ENCODE results near the gene SHF.

DNA sequence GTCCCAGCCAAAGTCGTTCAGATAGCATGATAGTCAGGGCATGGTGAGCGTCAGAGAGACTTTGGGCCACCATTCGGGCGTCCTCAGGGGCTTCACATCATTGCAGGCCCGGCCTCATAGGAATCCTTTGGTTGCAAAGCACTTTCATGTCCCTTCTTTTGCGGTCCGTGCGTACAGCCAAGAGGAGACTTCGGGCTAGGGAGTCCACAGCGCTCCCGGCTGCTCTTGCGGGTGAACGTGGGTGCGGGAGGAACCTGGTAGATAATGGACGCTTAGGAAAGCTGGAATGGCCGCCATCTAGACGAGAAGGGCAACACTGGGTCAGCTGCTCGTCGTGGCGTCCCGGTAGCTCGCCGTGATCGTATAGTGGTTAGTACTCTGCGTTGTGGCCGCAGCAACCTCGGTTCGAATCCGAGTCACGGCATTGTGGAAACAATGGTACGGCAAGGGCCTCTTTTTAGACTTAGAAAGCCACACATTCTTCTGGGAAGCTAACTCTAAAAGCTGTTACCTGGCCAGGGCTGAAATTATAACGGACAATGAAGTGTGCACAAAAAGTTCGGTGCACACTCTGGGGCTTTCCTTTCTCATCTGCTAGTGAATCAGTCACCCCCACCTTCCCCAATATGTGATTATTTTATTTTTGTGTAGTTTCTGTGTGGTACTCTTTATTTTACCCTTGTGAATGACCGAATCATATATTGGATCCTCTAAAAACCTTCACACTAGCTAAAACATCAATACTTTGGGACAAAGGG lies 13.2 kb upstream of the SHF start:
- TF ChIP-seq, protein P1, sequence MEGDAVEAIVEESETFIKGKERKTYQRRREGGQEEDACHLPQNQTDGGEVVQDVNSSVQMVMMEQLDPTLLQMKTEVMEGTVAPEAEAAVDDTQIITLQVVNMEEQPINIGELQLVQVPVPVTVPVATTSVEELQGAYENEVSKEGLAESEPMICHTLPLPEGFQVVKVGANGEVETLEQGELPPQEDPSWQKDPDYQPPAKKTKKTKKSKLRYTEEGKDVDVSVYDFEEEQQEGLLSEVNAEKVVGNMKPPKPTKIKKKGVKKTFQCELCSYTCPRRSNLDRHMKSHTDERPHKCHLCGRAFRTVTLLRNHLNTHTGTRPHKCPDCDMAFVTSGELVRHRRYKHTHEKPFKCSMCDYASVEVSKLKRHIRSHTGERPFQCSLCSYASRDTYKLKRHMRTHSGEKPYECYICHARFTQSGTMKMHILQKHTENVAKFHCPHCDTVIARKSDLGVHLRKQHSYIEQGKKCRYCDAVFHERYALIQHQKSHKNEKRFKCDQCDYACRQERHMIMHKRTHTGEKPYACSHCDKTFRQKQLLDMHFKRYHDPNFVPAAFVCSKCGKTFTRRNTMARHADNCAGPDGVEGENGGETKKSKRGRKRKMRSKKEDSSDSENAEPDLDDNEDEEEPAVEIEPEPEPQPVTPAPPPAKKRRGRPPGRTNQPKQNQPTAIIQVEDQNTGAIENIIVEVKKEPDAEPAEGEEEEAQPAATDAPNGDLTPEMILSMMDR (IDR thresholded peaks at IDR 0.05; ENCODE audit: insufficient read depth, low read depth, low read length): no peak
- TF ChIP-seq EZH2 (IDR thresholded peaks at IDR 0.05; ENCODE audit: insufficient read depth, low read length): no peak
